Fibroblast of lung (primary cell): ENCODE results near the gene DLG5. TPM values are rescaled to one million over a fixed set of nuclear protein-coding genes. Genes with fewer than 3 reads are reported as not detected.

Source experiments
- DNase-seq, 2 donors: peaks; one replicate each; pipeline versions ENCODE4 v3.0.0 to v3.0.0-alpha.2; 2010; ENCODE audit warnings: low read depth in 2 of 2
- H2AFZ ChIP-seq: 2 replicates; pipeline ENCODE4 v1.5.1; 2012; ENCODE audit warnings: low read length, control low read depth, inconsistent platforms
- H3K27ac ChIP-seq: 2 replicates; pipeline ENCODE4 v1.5.1; 2011; ENCODE audit warnings: low read length, control low read depth; ENCODE audit not compliant: insufficient read depth
- H3K27me3 ChIP-seq: 2 replicates; pipeline ENCODE4 v1.5.1; 2011; ENCODE audit warnings: mild to moderate bottlenecking, low read length; ENCODE audit not compliant: control insufficient read depth, insufficient read depth
- H3K36me3 ChIP-seq: 2 replicates; pipeline ENCODE4 v1.5.1; 2011; ENCODE audit warnings: low read length; ENCODE audit not compliant: control insufficient read depth, insufficient read depth
- H3K4me1 ChIP-seq: 2 replicates; pipeline ENCODE4 v1.5.1; 2011; ENCODE audit warnings: low read length; ENCODE audit not compliant: control insufficient read depth, insufficient read depth; ENCODE audit errors: extremely low read depth
- H3K4me2 ChIP-seq: 2 replicates; pipeline ENCODE4 v1.5.1; 2011; ENCODE audit warnings: low read length, control low read depth; ENCODE audit not compliant: insufficient read depth; ENCODE audit errors: extremely low read depth
- H3K4me3 ChIP-seq, 4 experiments: fragments of 200-600 bp in 1 of 4; sonication (generic) in 1 of 4; replicated peaks in 1 of 4; 2 replicates each; pipeline ENCODE4 v1.5.1; 2011 to 2016; ENCODE audit warnings: low read length in 4 of 4, low read depth in 3 of 4, mild to moderate bottlenecking in 3 of 4, control low read depth in 2 of 4, inconsistent platforms in 1 of 4, mixed read lengths in 1 of 4; ENCODE audit not compliant: insufficient read depth in 1 of 4; ENCODE audit errors: control extremely low read depth in 1 of 4
- H3K79me2 ChIP-seq: 2 replicates; pipeline ENCODE4 v1.5.1; 2012; ENCODE audit warnings: mild to moderate bottlenecking, low read length, inconsistent platforms; ENCODE audit not compliant: control insufficient read depth, insufficient read depth
- H3K9ac ChIP-seq: 2 replicates; pipeline ENCODE4 v1.5.1; 2011; ENCODE audit warnings: mild to moderate bottlenecking, low read length, control low read depth; ENCODE audit not compliant: insufficient read depth
- H3K9me3 ChIP-seq: 2 replicates; pipeline ENCODE4 v1.5.1; 2012; ENCODE audit warnings: low read depth, low read length; ENCODE audit not compliant: control insufficient read depth, insufficient read depth
- H4K20me1 ChIP-seq: 2 replicates; pipeline ENCODE4 v1.5.1; 2011; ENCODE audit warnings: low read length; ENCODE audit not compliant: control insufficient read depth, insufficient read depth; ENCODE audit errors: extremely low read depth
- CTCF ChIP-seq, 2 donors: IDR thresholded peaks in 1 of 2; conservative IDR thresholded peaks in 1 of 2; 1 replicate in 1 of 2; 2 replicates in 1 of 2; pipeline ENCODE4 v1.5.1; 2011 to 2012; ENCODE audit warnings: low read length in 2 of 2, control low read depth in 1 of 2, inconsistent platforms in 1 of 2, low read depth in 1 of 2, mild to moderate bottlenecking in 1 of 2
- EZH2 ChIP-seq: IDR thresholded peaks from 2 replicates; pipeline ENCODE4 v1.5.1; 2012; ENCODE audit warnings: low read length, control low read depth, mild to moderate bottlenecking; ENCODE audit errors: missing control alignments
- polyA plus RNA-seq, 2 donors: library from polyadenylated mRNA; depleted of rRNA in 1 of 2; stranded (reverse) in 1 of 2; unstranded in 1 of 2; fragments of >200 nt; gene quantifications; 2 replicates each; pipeline ENCODE4 v1.2.1, GENCODE V29; 2011 to 2012; ENCODE audit warnings: missing spikeins in 1 of 2
- total RNA-seq: library from RNA; depleted of rRNA; stranded (reverse); fragments of >200 nt; gene quantifications from 2 replicates; pipeline ENCODE4 v1.2.1, GENCODE V29; 2014

Gene DLG5
- total and polyA plus RNA-seq, 2 donors (not counting 1 experiment from before 2014, with no cell fraction given) = 15.3 to 40.8 TPM

DNA sequence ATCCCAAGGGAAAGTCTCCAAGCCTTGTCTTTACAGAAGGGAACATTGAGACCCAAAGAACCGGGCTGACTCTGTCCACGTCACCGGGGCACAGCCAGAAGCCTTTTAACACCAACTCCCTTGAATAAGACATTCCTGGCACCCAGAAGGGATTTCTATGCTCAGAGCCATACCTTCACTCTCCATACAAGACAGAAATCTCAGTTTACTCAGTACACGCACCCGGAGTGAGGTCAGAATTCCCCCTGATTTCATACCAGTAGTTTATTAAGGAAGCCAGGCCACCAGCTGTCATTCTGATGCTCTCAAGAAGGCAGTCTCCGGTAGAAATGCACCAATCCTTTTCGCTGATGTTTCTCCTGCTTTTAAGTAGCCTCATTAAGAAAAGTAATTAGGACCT lies 154.7 kb downstream of the DLG5 start:
- H4K20me1 ChIP-seq = no peaks in the 10 kb centered on the region
- H3K4me3 ChIP-seq = no peak overlapping the region
- H3K79me2 ChIP-seq = no peaks in the 10 kb centered on the region
- no peak overlapping the region for H3K9ac ChIP-seq
- no peaks in the 10 kb centered on the region for H3K27me3 ChIP-seq
- H3K4me1 ChIP-seq = no peaks in the 10 kb centered on the region
- no peak overlapping the region for H3K27ac ChIP-seq
- no peak overlapping the region for H3K4me2 ChIP-seq
- no peaks in the 10 kb centered on the region for H3K9me3 ChIP-seq
- no peak for TF ChIP-seq EZH2
- no peak for TF ChIP-seq CTCF (conservative IDR thresholded peaks at IDR 0.05 in 1 of 2, IDR thresholded peaks at IDR 0.05 in 1 of 2; ENCODE audit: low read depth in 1 of 2, low read length in 2 of 2)
- no peaks in the 10 kb centered on the region for H3K36me3 ChIP-seq
- DNase-seq = no peak
- no peak overlapping the region for H2AFZ ChIP-seq

DNA sequence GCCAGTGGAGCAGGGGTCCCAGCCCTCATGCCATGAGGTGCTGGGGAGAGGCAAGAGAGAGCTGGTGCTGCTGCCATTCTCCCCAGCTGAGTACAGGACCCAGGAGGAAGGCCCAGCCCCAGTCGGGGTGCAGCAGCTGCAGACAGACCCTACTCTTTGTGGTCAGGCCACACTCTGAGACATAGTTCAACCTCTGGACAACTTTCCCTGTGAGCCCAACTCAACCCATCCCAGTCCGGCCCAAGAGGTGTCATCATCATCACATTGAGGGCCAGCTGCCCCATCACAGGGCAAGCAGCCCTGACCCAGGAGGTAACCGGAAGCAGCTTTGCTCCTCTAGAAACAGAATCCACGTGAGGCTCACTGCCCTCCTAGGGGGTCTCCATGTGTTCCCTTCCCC lies 155.1 kb downstream of the DLG5 start:
- Histone ChIP-seq H2AFZ (no peak overlapping the region), H3K27ac (no peak overlapping the region), H3K4me1 (no peaks in the 10 kb centered on the region), H3K4me3 (no peak overlapping the region), H3K9me3 (no peaks in the 10 kb centered on the region), H3K4me2 (no peak overlapping the region), H3K79me2 (no peaks in the 10 kb centered on the region), H3K27me3 (no peaks in the 10 kb centered on the region), H4K20me1 (no peaks in the 10 kb centered on the region), H3K36me3 (no peaks in the 10 kb centered on the region), H3K9ac (no peak overlapping the region)
- no peak for DNase-seq
- TF ChIP-seq EZH2 (no peak), CTCF (conservative IDR thresholded peaks at IDR 0.05 in 1 of 2, IDR thresholded peaks at IDR 0.05 in 1 of 2; ENCODE audit: low read depth in 1 of 2, low read length in 2 of 2) (no peak)

DNA sequence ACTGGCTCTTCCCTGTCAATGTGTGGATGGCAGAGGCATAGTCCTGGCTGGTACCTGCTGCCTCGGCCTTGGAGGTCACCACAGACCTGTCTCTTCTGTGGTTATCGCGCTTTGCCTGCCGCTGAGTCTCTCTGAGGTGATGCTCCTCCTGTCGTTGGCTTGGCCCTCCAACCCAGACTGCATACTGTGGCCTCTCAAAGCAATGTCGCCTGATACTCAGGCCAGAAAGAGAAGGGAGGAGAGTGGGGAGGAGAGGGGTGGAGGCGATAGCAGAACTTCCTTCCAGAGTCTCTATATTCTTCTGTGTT lies 155.7 kb downstream of the DLG5 start:
- no peaks in the 10 kb centered on the region for H3K27me3 ChIP-seq
- no peak overlapping the region for H2AFZ ChIP-seq
- H3K79me2 ChIP-seq = no peaks in the 10 kb centered on the region
- no peak for DNase-seq
- no peaks in the 10 kb centered on the region for H4K20me1 ChIP-seq
- no peak overlapping the region for H3K4me3 ChIP-seq
- H3K4me1 ChIP-seq = no peaks in the 10 kb centered on the region
- TF ChIP-seq EZH2 (no peak), CTCF (conservative IDR thresholded peaks at IDR 0.05 in 1 of 2, IDR thresholded peaks at IDR 0.05 in 1 of 2; ENCODE audit: low read depth in 1 of 2, low read length in 2 of 2) (no peak)
- H3K9me3 ChIP-seq = no peaks in the 10 kb centered on the region
- H3K9ac ChIP-seq = no peak overlapping the region
- H3K4me2 ChIP-seq = no peak overlapping the region
- H3K36me3 ChIP-seq = no peaks in the 10 kb centered on the region
- H3K27ac ChIP-seq = no peak overlapping the region
